GM21423 (cell line): ENCODE data around the gene IL1RL1.
"Not testable (repeated sequence)": the region's sequence is repeated elsewhere in the genome, so short reads cannot be mapped to it uniquely, and the experiment has no call there.

Experiments used
- ATAC-seq: cut with Tn5 transposase; IDR thresholded peaks from one replicate; pipeline ENCODE4 v1.9.1; 2021; ENCODE audit warnings: mild to moderate bottlenecking, moderate library complexity; ENCODE audit not compliant: unreplicated experiment

The IL1RL1 gene

DNA sequence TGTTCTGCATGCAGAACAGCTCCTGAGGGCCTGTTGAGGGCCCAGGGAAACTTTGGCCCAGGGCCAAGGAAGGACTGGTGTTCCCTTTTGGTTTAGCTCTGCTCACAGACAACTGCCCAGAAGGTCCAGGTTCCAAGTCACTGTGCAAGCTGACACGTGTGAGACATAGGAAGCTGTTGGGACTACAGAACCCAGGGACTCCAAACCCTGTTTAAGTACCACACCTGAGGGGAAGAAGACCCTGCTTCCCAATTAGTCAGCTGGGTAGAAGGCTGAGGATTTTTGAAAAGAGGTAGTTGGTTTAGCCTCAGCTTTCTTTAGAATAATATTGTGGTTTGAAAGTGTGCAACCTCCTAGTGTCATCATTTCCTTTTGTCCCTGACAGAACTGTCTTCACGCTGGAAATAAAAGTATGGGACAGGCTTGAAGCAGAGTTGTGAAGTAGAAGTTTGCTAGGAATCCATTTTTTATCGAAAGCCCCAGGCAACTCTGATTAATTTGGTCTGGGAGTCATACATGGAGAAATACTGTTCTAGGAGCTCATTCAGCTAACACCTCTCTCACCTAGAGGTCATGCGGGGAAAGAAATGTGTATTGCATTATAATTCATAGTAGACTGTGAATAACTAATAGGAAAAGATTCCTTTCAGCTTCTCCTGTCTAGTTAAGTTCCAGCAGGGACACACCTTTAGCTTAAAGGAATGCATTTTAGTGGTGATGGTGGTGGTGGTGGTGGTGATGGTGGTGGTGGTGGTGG lies 19.9 kb upstream of the IL1RL1 start:
- ATAC-seq = no peak

DNA sequence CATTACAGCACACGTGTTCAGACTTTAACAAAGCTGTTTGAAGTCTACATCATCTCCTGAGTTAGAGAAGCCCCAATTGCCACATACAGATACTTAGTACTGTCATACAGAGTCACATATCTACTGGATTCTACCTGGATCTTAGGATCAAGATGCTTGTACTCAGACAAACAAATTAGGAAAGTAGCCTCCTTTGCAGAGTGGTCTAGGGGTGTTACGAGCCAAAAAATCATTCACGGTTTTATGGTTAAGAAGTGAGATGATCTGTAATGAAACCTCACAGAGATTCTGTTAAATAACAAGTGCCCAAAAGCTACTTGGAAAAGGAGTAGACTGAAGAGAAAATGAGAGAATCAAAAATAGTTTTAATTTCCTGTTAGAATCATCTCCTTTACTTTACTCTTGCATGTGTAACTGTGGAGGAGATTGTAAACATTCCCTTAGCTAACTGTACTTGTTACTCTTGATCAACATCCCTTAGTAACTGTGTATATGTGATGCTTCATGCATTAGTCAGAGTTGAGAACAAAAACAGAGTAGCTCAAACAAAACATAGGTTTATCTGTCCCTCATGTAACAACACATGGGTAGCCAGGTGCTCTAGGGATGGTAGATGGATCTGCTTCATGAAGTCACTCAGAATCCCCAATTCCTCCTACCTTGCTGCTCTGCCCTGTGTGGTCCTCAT lies 16.4 kb upstream of the IL1RL1 start:
- no peak for ATAC-seq

DNA sequence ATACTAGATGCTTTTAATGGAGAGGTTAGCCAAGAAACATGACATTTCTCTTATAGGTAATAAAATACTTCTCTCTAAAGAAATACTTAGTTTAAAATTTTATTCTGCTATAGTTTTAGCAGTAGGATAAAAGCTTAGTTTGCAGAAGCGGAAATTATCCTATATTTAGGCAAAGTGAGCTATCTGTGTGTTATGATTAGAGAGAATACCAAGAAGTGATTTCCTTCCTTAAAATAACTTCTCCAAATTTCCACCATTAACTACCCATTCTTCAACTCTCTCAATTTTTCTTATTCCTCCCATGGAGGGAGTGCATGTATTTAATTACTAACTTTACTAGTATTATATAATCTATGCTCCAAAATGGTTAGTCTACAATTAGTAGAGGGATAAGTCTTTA lies 15.8 kb upstream of the IL1RL1 start:
- ATAC-seq = no peak

DNA sequence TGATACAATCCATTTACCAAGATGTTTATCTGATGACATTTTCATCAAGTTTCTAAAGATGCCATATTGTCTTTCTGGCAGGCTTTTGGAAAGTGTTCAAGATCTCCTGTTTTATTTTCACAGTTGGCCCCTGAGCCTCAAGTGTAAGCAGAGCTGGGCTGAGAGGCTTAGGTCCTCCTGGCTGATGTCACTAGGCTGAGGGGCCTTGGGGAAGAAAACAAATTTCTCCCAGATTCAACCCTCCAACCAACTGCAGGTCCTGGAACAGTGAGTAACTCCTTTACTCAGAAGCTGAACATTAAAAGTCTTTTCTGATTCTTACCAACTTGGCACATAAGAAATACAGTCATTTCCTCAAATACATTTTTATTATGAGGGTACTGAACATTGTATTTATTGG lies 14.9 kb upstream of the IL1RL1 start:
- ATAC-seq = no peak

DNA sequence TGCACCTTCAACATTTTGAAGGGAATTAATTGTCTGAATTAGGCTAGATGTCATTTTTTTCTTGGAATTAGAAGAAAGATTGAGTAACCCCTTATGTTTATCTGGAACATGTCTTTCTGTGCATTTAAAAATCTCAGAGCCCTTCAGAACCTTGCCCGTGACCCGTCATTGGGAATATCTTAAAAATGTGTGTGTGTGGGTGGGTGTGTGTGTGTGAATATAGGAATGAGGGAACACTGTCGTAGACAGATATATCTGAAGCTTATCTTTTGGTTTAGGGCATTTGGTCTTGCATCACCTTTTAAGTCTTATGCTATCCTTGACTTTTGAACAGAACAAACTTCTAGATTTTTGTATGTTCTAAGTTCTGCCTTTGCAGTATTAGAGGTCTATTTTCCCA lies 13.5 kb upstream of the IL1RL1 start:
- ATAC-seq = no peak

DNA sequence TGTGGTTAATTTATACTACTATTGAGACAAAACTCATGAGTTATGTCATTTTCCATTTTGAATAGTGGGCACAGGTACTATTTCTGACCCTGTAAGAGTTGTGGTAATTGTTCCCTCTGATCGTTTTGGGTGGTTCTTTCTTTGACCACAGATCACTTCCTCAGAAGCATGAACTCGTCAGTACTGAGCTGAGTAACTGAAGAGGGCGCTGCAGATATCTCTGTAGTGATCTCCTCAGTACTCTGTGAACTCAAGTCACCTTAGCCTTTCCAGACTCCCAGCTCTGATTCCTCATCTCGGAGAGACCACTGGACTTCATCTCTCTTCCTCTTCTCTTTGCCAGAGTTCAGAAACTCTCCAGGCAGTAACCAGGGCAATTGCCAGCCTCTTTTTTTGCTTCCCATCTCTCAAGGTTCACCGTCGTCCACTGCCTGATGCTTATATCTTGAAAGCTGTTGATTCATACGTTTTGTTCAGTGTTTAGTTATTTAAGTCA lies 9.4 kb upstream of the IL1RL1 start:
- peak; percentile 97 for ATAC-seq

DNA sequence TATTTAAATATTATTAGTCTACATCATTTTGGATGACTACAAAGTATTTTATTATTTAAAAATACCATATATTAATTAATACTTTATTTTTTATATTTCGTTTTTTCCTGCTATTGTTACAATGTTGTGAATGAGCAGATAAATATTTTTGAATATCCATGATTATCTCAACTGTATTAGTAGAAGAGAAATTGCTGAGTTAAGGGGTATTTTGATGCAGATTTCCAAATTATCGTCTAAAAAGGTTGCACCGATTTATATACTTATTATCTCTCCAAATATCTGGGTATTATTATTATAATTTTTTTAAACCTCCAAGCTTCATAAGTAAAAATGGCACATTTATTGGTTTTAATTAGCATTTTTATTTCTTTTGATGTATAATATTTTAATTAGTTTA lies 8.9 kb upstream of the IL1RL1 start:
- ATAC-seq = no peak

DNA sequence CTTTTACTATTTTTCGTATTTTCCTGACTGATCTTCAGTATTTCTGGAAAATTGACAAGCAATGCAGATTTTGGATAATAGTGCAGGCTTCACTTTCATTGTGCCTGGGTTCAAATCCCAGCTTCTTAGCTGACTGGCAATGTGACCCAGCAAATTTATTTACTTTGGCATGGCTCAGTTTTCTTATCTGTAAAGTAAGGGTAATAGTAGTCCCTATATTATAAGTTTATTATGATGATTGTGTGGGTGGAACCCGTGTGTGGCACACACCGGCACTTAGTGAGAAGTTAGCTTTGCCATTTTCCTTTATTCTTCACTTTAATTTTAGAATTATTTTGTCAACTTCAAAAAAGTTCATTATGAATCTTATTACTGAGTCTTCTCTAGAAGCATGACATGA lies 7.8 kb upstream of the IL1RL1 start:
- ATAC-seq = no peak

DNA sequence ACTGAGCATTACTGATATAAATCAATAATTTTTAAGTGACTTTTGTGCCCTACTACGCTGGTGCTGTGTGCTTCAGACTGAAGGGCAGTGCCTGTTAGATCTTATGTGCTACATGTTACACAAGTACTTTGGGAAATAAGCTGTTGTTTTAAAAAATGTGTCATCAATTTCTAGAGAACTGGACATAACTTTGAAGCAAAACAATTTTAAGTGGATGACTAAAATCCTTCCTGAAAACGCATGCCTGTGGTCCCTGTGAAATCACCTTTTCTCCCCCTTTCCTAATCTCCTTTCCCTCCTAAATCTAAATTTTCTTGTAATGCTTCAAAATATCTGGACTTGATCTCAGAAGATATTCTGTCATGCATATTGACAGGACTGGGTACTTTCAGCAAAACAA lies 7.1 kb upstream of the IL1RL1 start:
- no peak for ATAC-seq

DNA sequence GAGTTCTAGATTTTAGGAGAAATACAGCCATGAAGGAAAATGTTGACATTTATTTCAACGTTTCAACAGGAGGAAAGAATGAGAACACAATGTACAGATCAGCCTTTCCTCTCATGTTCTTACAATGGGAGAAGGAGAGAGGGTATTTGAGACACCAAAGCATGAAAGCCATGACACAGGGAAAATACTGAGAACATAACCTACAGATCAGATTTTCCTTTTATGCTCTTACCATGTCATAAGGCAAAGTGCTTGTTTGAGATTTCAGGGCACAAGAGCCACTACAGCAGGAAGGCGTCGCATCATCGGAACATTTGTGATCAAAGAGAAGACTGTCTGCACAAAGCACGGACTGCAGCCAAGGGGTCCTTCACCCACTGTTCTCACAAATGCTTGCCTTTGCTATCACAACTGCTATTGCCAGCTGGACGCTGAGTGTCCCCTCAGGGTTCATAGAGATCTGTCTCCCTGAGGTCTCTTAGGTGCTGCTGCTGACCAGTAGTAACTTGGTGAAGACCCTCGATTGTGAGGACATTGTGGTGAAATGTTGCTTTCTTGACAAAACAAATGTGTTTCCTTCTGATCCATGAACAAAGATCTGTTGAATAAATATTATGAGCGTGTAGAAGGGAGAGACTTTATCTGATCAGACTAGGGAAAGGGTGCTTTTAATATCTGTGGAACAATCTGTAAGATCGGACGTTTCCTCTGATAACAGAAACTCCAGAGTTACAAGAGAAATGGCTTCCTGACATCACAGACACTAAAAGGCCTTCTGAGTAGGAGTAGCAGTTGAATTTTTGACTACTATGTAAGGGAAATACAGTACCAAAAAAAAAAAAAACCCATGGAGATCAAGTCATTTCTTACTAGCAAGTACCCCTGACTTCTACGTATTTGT lies 6.4 kb upstream of the IL1RL1 start:
- ATAC-seq = no peak

DNA sequence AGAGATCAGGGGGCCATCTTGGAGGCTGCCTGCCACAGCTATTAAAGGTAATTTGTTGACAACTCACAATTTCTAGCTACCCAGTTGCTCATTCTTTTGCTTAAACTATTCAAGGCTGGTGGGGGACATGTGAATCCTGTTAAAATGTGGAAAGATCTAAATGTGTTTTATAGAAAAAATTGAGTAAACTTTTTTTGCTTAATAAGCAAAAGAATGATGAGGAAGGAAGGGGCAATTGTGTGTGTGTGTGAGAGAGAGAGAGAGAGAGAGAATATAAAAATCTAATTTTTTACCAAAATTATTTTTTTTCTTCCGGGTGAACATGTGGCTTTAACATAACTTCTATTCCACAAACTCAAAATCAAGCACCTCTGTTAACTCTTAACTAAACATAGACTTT lies 5.2 kb upstream of the IL1RL1 start:
- no peak for ATAC-seq

DNA sequence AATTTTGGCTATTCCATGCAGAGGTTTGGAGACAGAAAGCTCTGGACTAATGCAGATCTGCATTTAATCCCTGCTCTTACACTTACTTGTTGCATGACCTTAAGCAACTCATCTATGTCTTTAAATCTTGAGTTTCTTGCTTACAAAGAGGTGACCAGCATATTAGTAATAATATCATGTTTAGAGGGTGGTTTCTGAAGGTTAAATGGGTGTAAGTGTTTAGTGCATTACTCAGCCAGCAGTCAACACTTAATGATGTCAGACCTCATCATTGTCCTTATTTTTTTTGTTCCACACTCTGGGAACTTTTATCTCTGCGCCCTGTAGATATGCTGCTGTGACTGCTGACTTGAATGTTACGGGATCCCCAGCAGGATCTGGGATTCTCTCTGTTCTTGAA lies 1.7 kb downstream of the IL1RL1 start:
- no peak for ATAC-seq

DNA sequence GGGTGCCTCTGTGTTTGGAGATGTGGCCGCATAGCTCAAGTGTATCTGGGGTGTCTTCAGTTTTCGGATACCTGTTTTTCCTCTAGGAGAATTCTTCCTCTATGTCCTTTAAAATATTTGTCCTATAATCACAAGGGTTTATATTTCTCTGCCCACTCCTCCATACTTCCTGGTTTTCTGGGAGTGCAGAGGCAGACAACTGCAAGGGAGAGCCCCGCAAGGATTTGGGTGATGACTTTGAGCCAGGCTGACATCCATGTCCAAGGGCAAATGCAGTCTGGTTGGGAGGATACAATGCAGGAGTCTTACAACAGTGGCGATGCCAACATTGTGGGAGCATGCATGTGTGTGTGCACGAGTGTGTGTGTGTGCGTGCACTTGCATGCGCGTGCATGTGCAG lies 2.1 kb downstream of the IL1RL1 start:
- ATAC-seq = no peak

DNA sequence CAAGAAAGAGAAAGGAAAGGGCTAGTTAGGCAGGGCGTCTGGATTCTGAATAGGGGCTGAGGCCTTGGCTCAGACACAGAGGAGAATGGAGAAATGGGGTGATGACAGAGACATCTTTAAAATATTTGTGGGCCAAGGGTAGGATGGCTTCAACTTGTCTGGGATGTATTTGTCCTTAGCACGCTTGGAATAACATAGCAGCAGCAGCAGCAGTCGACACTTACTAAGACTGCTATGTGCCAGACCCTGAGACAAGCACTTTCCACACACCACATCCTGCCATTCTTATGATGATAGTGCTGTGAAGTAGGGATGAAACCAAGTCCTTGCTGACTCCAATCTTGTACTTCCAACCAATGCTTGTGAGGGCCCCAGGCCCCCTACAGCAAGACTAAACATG lies 2.6 kb downstream of the IL1RL1 start:
- no peak for ATAC-seq

DNA sequence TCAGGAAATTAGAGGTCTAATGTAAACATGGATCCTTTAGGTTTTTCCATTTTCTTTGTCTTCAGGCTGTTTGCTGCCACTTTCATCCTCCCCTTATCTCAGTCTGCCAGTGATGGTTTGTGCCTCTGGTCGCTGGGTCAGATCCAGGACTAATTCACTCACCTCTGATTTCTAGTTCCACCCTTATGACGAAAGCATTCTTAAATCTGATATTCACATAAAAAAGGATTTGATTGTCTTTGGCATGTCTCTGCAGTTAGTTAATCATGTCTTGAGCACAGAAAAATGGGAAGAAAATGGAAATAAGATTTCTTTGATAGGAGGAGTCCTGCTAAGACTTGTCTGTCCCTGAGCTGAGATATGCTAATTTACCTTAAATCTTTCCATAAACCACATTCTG lies 4.6 kb downstream of the IL1RL1 start:
- no peak for ATAC-seq

DNA sequence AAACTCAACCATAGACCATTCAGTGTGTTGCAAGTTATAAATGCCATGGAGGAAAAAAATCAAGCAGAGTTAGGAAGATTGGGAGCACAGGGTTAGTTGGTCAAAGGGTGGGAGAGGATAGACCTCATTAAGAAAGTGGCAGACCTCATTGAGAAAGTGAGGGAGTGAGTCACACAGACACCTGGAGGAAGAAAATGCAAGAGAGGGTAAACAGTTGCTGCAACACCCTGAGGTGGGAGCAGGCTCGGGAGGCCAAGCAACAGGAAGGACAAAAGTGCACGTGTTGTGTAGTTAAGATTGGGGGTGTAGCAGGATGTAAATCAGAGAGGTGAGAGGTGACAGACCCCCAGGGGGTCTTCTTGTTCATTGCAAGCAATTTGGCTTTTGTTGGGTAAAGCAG lies 6.4 kb downstream of the IL1RL1 start:
- no peak for ATAC-seq

DNA sequence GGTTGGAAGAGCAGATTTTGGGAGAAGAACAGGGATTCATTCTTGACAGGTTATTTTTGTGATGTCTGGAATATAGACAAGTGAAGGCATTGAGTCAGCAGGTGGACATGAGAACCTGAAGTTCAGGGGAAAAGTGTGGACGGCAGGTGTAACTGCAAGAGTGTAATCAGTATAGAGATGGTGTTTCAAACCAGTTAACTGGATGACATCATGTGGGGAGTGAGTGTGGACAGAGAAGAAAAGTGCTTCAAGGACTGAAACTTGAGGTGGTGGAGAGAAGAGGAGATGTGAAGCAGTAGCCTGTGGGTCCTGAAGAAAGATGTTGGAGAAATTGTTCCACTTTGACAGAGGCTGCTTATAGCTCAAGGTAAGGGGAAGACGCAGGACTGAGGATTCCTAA lies 7.1 kb downstream of the IL1RL1 start:
- no peak for ATAC-seq

DNA sequence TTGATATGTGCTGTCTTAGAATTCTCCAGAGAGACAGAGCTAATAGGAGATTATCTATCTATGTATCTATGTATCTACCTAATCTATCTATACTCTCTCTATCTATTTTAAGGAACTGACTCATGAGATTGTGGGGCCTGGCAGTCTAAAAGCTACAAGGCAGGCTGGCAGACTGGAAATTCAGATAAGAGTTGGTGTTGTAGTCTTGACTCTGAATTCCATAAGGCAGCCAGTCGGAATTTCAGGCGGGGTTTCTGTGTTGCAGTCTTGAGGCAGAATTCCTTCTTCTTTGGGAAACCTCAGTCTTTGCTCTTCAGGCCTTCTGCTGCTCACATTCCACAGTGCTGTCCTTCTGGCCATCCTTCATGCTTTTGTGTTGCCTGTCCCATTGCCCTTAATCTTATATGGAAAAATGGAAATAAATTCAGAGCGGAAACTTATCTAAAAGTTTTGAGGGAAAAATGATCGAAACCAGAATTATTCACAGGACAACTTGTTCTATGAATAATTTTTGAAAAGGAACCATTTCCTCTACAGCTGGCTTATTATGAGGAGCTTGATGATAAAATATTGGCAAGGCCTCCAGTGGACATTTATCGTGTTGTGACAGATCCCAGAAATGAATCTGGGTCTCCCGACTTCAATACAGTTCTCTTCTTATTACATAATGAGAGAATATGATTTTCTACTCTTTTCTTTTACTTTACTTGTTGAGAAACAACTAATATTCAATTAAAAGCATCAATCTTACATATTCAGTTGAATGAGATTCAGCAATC lies 10.8 kb downstream of the IL1RL1 start:
- no peak for ATAC-seq

DNA sequence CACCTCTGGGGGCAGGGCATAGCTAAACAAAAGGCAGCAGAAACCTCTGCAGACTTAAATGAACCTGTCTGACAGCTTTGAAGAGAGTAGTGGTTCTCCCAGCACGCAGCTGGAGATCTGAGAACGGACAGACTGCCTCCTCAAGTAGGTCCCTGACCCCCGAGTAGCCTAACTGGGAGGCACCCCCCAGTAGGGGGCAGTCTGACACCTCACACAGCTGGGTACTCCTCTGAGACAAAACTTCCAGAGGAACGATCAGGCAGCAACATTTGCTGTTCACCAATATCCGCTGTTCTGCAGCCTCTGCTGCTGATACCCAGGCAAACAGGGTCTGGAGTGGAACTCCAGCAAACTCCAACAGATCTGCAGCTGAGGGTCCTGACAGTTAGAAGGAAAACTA lies 13.6 kb downstream of the IL1RL1 start:
- ATAC-seq = not testable (repeated sequence)

DNA sequence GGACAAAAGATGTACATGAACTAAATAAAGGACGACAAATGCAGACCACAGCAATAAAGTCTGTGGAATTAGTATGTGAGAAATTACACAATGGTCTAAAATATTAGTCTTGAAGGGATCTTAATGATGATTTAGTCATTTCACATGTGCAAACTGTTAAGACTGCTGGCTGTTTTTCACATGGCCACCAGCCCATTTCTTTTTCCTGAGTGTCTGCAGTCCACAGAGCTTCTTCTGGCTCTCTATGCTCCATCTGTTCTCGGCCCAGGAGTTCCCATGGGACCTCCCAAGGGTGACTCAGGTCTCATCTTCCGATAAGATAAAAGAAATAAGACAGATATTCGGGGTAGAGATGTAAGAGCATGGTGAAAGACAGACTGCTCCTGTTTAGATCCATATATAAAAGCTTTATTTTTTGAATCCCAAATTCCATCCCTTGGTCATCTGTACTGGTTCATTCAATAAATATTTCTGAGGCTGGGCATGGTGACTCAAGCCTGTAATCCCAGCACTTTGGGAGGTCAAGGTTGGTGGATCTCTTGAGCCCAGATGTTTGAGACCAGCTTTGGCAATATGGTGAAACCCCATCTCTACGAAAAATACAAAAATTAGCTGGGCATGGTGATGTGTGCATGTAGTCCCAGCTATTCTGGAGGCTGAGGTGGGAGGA lies 20.1 kb downstream of the IL1RL1 start:
- no peak for ATAC-seq
